Measurements from ENCODE around the gene ARL5A.

- TF ChIP-seq CTCF (IDR thresholded peaks at IDR 0.05) (no peak), POLR2A (IDR thresholded peaks at IDR 0.05) (no peak), EP300 (IDR thresholded peaks at IDR 0.05) (no peak)
Observed at GRCh38 chr2:151840216-151841046, 12.2 kb upstream of the ARL5A start.

All from ovary (tissue), 3 donors.